IPS-18c (cell line): ENCODE measurements around the gene DZIP1.
A peak's percentile ranks its signal among the peaks of the same experiment; 100 is the strongest.
"Not testable (repeated sequence)": the region's sequence is repeated elsewhere in the genome, so short reads cannot be mapped to it uniquely, and the experiment has no call there.

Source experiments
- H3K4me3 ChIP-seq: 2 replicates; pipeline ENCODE4 v1.7.0; 2013; ENCODE audit warnings: low read depth, mild to moderate bottlenecking, low read length, moderate library complexity; ENCODE audit not compliant: insufficient read depth
- H3K9me3 ChIP-seq: one replicate; pipeline ENCODE4 v1.6.1; 2013; ENCODE audit warnings: mild to moderate bottlenecking, low read length, moderate library complexity; ENCODE audit not compliant: control insufficient read depth, insufficient read depth

The DZIP1 gene, protein sequence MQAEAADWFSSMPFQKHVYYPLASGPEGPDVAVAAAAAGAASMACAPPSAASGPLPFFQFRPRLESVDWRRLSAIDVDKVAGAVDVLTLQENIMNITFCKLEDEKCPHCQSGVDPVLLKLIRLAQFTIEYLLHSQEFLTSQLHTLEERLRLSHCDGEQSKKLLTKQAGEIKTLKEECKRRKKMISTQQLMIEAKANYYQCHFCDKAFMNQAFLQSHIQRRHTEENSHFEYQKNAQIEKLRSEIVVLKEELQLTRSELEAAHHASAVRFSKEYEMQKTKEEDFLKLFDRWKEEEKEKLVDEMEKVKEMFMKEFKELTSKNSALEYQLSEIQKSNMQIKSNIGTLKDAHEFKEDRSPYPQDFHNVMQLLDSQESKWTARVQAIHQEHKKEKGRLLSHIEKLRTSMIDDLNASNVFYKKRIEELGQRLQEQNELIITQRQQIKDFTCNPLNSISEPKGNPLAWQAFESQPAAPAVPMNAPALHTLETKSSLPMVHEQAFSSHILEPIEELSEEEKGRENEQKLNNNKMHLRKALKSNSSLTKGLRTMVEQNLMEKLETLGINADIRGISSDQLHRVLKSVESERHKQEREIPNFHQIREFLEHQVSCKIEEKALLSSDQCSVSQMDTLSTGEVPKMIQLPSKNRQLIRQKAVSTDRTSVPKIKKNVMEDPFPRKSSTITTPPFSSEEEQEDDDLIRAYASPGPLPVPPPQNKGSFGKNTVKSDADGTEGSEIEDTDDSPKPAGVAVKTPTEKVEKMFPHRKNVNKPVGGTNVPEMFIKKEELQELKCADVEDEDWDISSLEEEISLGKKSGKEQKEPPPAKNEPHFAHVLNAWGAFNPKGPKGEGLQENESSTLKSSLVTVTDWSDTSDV

DNA sequence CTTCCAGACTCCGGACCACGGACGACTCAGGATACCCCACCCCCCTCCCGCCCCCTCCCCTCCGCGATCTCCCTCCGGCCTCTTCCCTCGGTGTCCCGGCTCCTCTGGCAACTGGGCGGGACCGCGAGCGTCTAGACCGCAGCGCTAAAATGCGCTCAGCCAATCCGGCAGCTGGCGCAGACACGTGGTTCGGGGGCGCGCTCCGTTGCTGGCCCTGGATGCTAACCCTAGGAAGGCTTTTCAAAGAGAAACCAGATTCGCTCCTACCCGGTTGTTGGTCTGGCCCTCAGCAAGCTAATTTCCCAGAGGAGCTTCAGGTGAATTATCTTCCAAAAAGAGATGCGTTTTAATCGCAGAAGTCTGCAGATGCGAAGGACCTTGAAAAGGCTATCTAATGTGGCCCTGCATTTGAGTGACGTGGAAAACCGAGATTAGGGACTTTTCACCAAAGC lies at the start of gene DZIP1:
Gene DZIP1, minus strand, starts transcription at position 106 of the 452 bp plus-strand sequence. CDS start 2,677 bp downstream, outside the sequence.
- peaks cover 2% of the 10 kb centered on the region for H3K9me3 ChIP-seq
- H3K4me3 ChIP-seq, result peak within 1 kb of the TSS; percentile 78

DNA sequence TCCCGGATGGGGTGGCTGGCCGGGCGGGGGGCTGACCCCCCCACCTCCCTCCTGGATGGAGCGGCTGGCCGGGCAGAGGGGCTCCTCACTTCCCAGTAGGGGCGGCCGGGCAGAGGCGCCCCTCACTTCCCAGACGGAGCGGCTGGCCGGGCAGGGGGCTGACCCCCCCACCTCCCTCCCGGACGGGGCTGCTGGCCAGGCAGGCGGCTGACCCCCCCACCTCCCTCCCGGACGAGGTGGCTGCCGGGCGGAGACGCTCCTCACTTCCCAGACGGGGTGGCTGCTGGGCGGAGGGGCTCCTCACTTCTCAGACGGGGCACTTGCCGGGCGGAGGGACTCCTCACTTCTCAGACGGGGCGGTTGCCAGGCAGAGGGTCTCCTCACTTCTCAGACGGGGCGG lies 46.5 kb upstream of the DZIP1 start:
- H3K4me3 ChIP-seq, H3K9me3 ChIP-seq: not testable (repeated sequence)

DNA sequence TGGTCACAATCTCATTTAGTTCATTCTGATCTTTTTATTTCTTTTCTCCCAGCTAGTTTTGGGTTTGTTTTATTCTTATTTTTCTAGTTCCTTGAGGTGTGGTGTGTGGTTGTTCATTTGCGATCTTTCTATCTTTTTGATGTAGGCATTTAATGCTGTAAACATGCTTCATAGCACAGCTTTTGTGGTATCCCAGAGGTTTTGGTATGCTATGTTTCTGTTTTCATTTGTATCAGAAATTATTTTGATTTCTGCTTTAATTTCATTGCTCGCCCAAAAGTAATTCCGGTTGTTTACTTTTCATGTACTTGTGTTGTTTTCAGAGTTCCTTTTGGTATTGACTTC lies 45.0 kb upstream of the DZIP1 start:
- Histone ChIP-seq H3K9me3 (peaks cover 4% of the 10 kb centered on the region), H3K4me3 (no peak overlapping the region)

DNA sequence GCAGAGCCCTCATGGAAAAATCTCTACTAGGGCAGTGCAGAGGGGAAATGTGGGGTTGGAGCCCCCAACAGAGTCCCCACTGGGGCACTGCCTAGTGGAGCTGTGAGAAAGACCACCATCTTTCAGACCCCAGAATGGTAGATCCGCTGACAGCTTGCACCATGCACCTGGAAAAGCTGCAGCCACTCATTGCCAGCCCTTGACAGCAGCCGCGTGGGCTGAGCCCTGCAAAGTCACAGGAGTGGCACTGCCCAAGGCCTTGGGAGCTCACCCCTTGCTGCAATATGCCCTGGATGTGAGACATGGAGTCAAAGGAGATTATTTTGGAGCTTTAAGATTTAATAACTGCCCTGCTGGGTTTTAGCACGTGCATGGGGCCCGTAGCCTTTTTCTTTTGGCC lies 40.5 kb upstream of the DZIP1 start:
- not testable (repeated sequence) for H3K9me3 ChIP-seq, H3K4me3 ChIP-seq

DNA sequence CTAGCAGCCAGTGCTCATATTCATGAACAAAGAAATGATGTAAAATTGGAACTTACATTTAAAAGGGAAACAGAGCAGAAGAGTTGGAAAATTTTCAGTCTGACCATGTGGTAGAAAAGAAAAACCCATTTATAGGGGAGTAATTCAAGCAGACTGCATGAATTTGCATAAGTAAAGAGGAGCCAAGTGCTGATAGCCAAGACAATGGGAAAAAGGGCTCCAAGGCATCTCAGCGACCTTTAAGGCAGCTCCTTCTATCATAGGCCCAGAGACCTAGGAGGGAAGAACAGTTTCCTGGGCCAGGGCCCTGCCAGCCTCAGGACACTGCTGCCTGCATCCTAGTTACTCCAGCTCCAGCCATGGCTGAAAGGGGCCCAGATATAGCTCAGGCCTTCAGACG lies 39.9 kb upstream of the DZIP1 start:
- Histone ChIP-seq H3K4me3 (no peak overlapping the region), H3K9me3 (no peaks in the 10 kb centered on the region)

DNA sequence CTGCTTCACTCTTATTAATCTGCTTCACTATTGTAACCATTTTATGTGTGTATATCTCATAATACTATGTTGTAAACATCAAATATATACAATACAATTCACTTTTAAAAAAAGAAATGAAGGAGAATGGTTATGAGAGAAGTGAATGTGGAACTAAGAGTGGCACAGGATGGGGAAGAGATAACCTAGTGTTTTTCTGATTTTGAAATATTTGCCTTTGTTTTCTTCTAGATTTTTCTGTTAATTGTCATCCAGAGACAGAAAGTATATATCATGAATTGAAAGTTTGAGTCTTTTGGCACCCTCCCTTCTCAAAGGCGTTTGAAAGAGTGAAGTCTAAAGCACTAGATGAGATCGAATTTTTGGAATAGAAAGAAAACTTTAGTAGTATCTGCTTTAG lies 35.2 kb upstream of the DZIP1 start:
- Histone ChIP-seq H3K9me3 (no peaks in the 10 kb centered on the region), H3K4me3 (no peak overlapping the region)

DNA sequence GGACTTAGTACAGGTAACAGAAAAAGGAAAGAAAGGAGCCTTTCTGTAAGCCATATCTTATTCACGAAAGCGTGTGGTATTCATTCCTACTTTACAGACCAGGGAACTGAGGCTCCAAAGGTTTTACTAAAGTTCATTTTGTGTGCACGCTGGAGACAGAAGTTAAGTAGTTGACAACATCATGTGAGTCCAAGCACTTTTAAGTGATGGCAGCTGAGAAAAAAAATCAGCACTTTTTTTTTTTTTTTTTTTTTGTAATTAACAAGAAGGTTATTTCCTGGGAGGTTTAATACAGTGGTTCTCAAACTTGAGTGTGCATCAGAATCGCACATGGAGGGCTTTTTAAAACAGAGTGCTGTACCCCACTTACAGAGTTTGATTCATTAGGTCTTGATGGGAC lies 34.5 kb upstream of the DZIP1 start:
- Histone ChIP-seq H3K9me3 (no peaks in the 10 kb centered on the region), H3K4me3 (no peak overlapping the region)

DNA sequence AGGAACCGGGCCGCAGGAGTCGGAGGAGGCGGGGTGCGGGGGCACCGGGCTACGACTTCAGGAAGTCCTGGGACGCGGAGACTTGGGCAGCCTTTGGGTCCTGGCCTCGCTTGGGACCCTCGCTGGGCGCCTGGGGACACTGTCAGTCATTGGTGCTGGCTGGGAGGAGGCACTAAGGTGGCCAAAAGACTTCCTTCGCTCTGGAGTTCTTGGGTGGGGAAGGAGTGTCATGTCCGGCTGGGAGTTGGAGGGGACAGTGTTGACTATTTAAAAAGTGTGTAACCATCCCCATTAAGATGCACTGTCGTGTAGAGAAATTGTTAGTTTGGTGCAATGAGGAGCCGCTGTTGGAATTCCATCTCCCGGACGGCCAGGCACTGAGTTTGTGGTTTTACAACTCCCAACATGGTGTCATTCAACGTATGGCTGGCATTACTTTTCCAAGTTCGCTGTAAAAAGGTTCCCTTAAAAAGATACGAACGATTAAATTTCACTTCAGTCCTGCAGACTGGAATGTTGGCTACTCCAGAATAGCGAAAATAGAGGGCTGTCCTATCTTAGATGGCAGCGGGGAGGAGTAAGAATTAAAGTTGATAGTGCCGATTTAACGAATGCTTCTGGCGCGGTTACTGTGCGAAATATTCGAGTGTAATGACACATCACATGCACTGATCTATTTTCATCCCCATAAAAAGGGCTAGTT lies 33.2 kb upstream of the DZIP1 start:
- Histone ChIP-seq H3K9me3 (no peaks in the 10 kb centered on the region), H3K4me3 (peak overlapping the region; percentile 76)

DNA sequence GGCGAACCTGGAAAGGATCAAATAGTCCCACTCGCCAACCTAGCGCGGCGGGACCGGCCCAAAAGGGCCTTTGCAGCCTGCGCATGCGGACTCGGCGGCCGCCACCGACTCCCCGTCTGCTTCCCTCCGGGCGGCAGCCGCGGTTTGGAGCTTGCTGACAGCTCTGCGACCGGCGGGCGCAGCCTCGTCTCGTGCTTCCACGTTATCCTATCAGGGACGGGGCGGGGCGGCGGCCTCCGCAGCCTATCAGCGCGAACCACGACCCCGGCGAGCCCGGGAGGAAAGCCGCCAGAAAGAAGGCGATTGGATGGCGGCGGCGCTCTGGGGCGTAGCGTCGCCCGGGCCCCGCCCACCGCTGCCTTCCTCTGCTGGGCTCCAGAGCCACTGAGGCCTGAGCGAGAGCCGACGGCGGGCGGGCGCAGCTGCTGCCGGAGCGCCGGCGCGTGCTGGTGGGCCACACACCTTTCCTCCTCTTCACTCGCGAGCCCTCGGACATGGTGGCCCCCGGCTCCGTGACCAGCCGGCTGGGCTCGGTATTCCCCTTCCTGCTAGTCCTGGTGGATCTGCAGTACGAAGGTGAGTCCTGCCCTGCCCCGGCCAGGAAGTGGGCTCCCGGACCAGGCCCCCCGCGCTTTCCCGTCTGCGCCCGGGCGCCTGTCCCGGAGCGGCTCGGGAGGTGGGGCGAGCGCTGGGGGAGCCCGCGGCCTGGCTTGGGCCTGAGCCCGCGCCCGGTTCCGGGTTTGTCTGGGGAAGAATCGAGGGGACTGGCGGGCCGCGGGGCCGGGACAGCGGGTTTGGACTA lies 32.5 kb upstream of the DZIP1 start, which contains the start of gene DNAJC3:
Gene DNAJC3, plus strand, starts transcription at position 378 of the 802 bp plus-strand sequence. Its CDS starts 117 bp downstream, at position 495.
- H3K4me3 ChIP-seq, result peak within 1 kb of the TSS; percentile 82
- H3K9me3 ChIP-seq, result no peaks in the 10 kb centered on the region

DNA sequence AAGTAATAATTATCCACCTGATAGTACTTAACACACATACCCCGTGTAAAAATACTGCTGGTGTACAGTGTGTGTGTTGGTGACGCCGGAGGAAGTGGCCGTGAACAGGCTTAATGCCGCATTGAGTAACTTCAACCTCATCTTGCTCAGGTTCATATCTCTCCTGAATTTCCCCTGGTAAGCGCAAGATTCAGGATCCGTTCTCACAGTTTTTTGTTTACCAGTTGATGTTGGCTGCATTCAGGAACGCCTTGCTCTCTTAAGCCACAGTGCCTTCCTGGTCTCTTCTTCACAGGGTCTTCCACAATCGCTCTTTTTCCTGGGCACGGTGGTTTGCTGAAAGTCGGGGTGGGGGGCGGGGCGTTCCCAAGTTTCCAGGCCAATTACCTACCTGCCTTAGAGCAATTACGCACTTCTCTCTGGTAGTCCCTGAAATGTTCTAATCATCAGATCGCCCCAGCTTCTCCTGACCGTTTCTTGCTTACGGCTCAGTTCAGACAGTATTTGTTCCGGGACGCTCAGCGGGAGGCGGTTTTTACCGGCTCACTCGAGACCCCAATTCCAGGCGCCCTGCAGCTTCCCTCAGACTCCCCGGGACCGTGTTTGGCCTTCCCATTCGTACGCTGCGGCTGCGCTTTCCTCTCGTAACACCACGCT lies 31.7 kb upstream of the DZIP1 start:
- Histone ChIP-seq H3K9me3 (peaks cover 2% of the 10 kb centered on the region), H3K4me3 (peak overlapping the region; percentile 82)

DNA sequence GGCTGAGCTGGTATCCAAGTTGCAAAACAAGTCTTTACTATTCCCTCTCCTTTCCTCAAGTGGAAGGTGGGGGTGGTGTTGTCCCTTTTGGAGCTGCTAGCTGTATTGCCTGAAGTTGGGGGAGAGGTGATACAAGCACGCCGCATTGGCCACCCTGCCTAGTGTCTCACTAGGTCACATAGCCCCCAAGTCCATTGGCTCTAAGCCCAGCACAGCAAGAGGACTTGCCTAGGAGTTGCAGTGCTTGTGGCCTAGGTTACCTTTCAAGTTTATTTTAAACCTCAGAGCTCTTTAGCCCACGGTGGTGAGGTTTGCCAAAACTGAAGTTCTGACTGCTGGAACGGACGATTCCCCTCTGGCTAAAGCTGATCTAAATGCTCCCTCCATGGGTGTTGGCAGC lies 27.1 kb upstream of the DZIP1 start:
- H3K9me3 ChIP-seq, result peaks cover 7% of the 10 kb centered on the region
- no peak overlapping the region for H3K4me3 ChIP-seq

DNA sequence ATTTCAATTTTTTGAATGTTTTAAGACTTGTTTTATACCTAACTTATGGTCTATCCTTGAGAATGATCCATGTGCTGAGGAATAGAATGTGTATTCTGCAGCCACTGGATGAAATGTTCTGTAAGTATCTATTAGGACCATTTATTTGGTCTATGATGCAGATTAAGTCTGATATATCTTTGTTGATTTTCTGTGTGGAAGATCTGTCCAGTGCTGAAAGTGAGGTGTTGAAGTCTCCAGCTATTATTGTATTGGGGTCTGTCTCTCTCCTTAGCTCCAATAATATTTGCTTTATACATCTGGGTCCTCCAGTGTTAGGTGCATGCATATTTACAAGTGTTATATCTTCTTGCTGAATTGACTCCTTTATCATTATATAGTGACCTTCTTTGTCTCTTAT lies 22.7 kb upstream of the DZIP1 start:
- not testable (repeated sequence) for H3K9me3 ChIP-seq, H3K4me3 ChIP-seq

DNA sequence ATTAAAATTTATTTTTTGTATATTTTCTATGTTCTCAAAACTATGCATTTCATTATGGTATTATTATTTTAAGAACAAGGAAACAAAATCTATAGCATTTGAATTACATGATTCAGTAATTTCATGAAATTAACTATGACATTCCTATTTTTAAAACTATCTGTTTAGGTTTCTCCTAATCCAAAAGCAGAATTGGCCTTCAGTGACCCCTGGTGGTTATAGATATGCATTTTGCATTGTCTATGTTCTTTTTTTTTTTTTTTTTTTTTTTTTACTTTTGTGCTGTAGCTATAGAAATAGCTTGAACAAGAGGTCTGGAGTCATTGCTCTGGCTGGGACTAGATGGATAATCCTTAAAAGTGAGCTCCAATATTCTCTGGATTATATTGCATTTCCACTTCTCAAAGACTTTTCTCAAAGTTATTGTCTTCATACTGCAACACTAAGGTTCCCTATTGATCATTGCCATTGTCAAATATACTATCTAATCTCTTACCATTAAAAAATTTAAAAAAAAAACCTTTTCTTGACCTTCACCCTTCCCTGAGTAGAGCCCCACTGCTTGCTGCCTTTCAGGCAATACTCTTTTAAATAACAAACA lies 16.6 kb upstream of the DZIP1 start:
- Histone ChIP-seq H3K9me3 (no peaks in the 10 kb centered on the region), H3K4me3 (no peak overlapping the region)

DNA sequence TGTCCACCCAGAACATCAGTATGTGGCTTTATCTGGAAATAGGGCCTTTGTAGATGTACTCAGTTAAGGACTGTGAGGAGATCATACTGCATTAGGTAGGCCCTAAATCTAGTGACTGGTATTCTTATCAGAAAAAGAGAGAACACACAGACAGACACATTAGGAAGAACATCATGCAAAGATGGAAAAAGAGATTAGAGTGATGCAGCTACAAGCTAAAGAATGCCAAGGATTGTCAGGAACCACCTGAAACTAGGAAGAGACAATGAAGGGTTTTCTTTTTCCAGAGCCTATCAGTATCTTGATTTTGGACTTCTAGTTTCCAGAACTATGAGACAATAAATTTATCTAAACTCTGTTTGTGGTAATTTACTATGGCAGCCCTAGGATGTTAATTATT lies 15.0 kb upstream of the DZIP1 start:
- Histone ChIP-seq H3K4me3 (no peak overlapping the region), H3K9me3 (no peaks in the 10 kb centered on the region)

DNA sequence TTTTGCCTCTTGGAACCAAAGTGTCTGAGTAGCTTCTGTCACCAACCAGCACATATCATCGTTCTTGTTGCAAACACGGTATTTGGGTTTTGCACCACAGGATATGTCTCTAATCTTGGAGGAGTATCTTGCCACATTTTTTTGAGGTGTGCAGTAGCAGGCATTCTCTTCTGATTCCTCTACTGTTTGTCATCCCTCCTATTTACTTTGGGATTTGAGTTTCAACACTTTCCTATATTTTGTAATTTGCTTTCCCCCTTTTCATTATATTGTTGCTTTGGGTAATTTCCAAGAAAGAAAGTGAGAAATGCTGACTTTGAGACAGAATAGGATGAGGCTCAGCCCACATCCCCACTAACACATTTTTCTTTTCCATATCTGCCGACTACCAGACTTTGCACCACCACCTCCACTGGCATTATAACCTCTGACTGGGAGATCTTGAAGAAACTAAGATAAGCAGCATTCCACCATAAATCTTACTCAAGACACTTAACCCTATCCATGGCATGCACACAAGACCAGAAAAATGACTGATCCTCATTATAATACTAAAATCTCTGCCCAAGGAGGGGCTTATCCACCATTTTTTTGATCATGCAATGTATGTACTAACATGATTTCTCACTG lies 12.0 kb upstream of the DZIP1 start:
- H3K4me3 ChIP-seq, result no peak overlapping the region
- H3K9me3 ChIP-seq, result no peaks in the 10 kb centered on the region

DNA sequence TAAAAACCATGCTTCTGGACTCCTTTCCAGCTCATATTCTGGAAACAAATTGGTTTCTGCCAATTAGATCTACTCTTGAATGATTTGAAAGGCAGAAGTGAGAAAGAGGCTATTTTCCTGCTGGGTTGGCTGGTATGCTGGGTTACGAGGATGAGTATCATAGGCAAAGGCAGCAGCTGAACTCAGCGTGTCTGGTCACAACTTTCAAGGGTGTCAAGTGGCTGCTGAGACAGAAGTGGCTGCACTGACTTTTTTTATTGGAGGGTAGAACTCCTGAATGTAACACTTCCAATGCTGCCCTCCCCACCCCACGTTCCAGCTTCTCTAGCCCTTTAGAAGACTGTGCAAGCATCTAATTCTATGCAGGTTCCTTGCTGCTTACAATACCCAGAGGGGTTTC lies 8.3 kb upstream of the DZIP1 start:
- Histone ChIP-seq H3K9me3 (no peaks in the 10 kb centered on the region), H3K4me3 (no peak overlapping the region)
